ENCODE results near the gene TMTC3.

DNA sequence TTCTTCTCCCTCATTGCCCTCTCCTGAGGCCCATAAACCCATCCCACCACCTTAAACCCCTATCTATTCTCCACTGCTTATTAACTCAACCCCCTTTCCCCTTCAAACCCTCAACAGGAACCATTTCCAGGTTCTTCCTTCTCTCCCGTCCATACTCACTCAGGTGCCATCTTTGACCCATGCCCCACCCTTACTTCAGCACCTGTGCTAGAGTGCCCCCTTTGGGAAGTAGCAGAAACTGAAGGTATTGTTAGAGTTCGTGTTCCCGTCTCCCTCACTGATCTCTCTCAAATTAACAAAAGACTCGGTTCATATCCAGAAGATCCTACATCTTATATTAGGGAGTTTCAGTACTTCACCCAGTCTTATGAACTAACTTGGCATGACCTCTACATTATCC is 86.6 kb downstream of the TMTC3 start:
- TF ChIP-seq, protein P1, sequence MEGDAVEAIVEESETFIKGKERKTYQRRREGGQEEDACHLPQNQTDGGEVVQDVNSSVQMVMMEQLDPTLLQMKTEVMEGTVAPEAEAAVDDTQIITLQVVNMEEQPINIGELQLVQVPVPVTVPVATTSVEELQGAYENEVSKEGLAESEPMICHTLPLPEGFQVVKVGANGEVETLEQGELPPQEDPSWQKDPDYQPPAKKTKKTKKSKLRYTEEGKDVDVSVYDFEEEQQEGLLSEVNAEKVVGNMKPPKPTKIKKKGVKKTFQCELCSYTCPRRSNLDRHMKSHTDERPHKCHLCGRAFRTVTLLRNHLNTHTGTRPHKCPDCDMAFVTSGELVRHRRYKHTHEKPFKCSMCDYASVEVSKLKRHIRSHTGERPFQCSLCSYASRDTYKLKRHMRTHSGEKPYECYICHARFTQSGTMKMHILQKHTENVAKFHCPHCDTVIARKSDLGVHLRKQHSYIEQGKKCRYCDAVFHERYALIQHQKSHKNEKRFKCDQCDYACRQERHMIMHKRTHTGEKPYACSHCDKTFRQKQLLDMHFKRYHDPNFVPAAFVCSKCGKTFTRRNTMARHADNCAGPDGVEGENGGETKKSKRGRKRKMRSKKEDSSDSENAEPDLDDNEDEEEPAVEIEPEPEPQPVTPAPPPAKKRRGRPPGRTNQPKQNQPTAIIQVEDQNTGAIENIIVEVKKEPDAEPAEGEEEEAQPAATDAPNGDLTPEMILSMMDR (IDR thresholded peaks at IDR 0.05; ENCODE audit: low read depth, low read length, missing input control): no peak
- TF ChIP-seq YY1 (IDR thresholded peaks at IDR 0.05) (no peak), TAF1 (conservative IDR thresholded peaks at IDR 0.05) (no peak), FOXA1 (IDR thresholded peaks at IDR 0.05) (no peak), SP1 (IDR thresholded peaks at IDR 0.05) (no peak)
- TF ChIP-seq, protein P2, sequence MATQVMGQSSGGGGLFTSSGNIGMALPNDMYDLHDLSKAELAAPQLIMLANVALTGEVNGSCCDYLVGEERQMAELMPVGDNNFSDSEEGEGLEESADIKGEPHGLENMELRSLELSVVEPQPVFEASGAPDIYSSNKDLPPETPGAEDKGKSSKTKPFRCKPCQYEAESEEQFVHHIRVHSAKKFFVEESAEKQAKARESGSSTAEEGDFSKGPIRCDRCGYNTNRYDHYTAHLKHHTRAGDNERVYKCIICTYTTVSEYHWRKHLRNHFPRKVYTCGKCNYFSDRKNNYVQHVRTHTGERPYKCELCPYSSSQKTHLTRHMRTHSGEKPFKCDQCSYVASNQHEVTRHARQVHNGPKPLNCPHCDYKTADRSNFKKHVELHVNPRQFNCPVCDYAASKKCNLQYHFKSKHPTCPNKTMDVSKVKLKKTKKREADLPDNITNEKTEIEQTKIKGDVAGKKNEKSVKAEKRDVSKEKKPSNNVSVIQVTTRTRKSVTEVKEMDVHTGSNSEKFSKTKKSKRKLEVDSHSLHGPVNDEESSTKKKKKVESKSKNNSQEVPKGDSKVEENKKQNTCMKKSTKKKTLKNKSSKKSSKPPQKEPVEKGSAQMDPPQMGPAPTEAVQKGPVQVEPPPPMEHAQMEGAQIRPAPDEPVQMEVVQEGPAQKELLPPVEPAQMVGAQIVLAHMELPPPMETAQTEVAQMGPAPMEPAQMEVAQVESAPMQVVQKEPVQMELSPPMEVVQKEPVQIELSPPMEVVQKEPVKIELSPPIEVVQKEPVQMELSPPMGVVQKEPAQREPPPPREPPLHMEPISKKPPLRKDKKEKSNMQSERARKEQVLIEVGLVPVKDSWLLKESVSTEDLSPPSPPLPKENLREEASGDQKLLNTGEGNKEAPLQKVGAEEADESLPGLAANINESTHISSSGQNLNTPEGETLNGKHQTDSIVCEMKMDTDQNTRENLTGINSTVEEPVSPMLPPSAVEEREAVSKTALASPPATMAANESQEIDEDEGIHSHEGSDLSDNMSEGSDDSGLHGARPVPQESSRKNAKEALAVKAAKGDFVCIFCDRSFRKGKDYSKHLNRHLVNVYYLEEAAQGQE (IDR thresholded peaks at IDR 0.05): no peak
- TF ChIP-seq, protein P3, sequence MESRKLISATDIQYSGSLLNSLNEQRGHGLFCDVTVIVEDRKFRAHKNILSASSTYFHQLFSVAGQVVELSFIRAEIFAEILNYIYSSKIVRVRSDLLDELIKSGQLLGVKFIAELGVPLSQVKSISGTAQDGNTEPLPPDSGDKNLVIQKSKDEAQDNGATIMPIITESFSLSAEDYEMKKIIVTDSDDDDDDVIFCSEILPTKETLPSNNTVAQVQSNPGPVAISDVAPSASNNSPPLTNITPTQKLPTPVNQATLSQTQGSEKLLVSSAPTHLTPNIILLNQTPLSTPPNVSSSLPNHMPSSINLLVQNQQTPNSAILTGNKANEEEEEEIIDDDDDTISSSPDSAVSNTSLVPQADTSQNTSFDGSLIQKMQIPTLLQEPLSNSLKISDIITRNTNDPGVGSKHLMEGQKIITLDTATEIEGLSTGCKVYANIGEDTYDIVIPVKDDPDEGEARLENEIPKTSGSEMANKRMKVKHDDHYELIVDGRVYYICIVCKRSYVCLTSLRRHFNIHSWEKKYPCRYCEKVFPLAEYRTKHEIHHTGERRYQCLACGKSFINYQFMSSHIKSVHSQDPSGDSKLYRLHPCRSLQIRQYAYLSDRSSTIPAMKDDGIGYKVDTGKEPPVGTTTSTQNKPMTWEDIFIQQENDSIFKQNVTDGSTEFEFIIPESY (IDR thresholded peaks at IDR 0.05): no peak
- TF ChIP-seq, protein P4, sequence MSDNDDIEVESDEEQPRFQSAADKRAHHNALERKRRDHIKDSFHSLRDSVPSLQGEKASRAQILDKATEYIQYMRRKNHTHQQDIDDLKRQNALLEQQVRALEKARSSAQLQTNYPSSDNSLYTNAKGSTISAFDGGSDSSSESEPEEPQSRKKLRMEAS (IDR thresholded peaks at IDR 0.05): no peak
- TF ChIP-seq, protein P5, sequence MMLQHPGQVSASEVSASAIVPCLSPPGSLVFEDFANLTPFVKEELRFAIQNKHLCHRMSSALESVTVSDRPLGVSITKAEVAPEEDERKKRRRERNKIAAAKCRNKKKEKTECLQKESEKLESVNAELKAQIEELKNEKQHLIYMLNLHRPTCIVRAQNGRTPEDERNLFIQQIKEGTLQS (IDR thresholded peaks at IDR 0.05): no peak

All from liver (tissue), 3 donors.